DND-41 (cell line): ENCODE results near the gene QRFPR.

Experiments used
- CTCF ChIP-seq: IDR thresholded peaks from 2 replicates; pipeline ENCODE4 v1.5.1; 2012; ENCODE audit warnings: borderline replicate concordance, low read length, moderate library complexity, mild to moderate bottlenecking; ENCODE audit not compliant: poor library complexity, severe bottlenecking; ENCODE audit errors: extremely low read depth
- EZH2 ChIP-seq: IDR thresholded peaks from 3 replicates; pipeline ENCODE4 v1.6.1; 2012; ENCODE audit warnings: borderline replicate concordance, low read depth, mild to moderate bottlenecking, moderate library complexity, low read length, inconsistent platforms; ENCODE audit not compliant: severe bottlenecking

GRCh38 chr4:121339824-121340223 is 41.0 kb downstream of the QRFPR start:
- no peak for TF ChIP-seq CTCF
- TF ChIP-seq EZH2 = no peak
